Fibroblast of skin of back (primary cell): ENCODE results near the gene RALB.
"Not testable (repeated sequence)": the region's sequence is repeated elsewhere in the genome, so short reads cannot be mapped to it uniquely, and the experiment has no call there.

Experiments
- DNase-seq: peaks from one replicate; pipeline ENCODE4 v3.0.0-alpha.2; 2013

RALB gene

DNA sequence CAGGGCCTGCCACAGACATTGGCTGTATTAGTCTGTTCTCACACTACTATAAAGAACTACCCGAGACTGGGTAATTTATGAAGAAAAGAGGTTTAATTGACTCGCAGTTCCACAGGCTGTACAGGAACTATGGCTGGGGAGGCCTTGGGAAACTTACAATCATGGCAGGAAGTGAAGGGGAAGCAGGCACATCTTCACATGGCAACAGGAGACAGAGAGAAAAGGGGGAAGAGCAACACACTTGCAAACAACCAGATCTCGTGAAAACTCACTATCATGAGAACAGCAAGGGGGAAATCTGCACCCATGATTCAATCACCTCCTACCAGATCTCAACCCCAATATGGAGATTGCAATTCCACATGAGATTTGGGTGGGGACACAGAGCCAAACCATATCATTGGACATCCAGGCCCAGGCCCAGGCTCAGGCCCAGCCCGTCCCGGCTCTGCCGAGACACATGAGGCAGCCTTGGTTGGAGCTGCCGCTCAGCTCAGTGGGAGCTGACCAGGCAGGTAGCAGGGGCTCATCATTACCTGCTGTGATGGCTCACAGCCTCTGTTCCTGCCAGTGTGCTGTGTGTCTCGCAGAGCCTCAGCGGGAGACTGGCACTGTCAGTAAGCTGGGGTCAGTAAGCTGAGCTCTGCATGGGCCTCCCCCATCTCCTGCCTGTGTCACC lies 8.6 kb upstream of the RALB start:
- no peak for DNase-seq

DNA sequence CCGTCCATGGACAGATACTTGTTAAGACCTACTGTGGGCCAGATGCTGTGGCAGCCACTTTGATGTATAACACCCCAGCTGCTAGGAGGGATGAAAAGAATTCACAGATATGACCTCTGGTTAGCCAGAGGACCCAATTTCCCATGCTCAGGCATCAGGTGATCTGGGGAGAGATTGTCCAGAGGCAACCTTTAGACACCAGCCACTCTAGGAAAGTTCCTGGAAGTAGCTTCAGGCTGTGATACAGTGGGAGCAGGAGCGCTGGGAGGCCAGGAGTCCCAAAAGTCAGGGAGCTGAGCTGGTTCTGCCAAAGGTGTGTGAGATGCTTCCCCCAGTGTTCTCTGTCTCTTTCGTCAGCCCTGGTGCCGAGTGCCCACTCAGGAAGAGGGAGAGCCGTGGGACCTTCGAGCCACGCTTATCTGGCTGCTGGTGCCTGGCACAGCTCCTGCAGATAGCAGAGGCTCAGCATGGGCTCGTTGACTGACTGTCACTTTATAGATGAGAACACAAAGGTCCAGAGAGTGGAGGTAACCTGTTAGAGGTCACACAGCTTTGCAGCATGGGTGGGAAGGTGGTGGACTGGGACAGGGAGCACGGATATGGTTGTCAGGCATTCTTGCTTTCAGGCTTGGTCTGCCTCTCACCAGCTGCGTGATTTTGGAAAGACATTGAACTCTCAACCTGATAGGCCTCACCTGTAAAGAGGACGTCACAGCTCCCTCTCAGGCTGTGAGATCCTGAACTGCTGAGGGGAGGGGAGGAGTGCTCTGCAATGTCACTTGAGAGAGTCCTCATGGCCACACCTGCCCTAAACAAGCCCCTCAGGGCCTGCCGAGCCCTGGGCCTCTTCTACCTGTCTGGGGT lies 7.8 kb upstream of the RALB start:
- no peak for DNase-seq

DNA sequence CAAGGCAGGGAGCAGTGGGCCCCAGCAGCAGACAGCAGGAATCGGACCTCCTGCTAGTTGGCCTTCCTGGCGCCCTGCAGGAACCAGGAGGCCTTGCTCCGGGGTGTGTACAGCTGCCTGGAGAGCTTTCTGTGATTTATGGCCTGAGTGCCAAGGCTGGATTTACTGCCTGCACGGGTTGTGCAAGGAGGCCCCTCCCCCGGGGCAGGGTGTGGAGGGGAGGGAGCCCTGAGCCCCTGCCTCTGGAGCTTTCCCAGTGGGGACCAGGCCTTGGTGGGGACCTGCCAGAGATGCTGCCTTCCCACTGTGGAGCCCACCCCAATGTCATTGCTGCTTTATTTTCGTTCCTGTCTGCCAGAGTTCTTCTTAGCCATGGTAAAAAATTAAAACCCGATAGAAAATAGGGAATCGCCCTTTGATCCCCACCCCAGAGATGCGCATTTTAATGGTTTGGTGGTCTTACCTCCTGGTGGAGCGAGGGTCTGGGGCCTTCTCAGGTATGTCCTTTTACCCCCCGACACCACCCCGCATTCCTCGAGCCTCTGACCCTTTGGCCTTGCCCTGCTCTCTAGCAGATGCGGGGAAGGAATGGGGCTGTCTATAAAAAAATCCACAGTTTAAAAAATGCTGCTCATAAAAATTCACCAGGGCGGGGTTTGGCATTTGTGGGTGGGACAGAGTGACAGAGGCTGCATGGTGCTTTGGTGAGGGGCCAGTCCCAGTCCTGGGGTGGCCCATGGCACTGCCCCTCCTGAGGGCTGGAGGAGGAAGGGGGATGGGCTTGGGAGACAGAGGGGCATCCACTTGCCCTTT lies 6.9 kb upstream of the RALB start:
- no peak for DNase-seq

DNA sequence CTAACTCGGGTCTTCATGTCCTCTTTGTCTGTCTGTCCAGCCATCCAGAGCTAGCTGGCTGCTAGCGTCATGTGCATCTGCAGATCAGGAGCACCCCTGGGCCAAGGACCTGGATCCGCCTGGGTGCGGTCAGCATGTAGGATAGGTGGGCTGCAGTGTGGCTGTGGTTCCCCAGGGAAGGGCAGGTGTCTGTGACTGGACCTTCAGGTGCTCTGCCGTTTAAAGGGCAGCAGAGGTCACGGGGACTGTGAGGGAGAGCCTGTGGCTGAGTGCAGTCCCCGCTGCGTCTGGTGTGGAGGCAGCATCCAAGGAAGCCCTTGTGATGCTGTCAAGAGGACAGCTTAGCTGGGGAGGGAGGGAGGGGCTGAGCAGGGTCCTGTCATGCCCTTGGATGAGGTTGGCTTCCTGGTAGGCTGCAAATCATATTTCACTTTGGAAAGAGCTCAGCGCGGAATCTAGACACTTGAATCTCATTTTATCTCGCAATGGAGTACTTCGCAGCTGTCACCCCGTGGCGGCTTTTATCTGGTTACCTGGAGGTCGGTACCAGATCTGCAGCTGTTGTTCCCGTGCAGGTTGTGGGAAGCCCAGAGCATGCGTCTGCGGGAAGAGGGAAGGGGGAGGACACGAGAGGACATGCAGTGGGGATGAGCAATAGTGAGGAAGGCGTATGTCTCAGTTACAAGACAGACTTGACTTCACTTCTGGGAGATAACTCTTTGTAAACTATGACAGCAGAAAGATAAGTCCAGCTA lies 5.9 kb upstream of the RALB start:
- DNase-seq: no peak

DNA sequence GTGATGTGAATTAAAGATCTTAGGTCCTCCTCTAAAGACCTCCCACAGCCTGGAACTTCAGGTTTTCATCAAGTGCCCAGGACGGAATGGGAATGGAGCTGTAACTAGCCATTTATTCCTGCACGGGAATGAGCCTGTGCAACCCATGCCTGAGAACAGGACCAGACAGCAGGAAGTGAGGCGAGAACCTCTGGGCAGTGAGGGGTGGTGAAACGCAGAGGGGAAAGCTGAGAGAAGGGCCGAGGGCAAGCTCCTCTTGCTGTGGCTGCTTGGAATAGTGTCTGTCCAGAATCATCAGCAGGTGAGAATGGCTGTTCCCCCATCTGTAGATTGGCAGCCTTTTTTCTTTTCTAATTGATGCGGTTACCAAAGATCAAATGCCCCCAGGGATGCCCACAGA lies 4.8 kb upstream of the RALB start:
- DNase-seq: no peak

DNA sequence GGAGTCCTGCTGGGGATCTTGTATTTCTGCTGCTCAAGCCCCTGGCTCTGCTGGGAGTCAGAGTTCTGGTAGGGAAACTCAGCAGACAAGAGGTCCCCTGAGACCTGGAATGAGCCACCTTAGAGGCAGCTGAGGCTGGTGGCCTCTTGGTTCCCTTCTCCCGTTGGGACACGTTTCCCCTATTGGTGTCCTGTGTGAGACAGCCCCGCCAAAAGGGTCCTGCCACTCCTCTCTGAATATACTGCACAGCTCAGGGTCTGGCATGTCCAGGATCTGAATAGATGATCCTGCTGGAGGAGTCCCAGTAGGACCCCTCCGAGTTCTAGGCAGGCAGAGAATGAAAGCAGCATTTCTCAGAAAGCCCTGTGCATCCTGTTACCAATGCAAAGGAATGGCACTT lies 2.0 kb upstream of the RALB start:
- no peak for DNase-seq

DNA sequence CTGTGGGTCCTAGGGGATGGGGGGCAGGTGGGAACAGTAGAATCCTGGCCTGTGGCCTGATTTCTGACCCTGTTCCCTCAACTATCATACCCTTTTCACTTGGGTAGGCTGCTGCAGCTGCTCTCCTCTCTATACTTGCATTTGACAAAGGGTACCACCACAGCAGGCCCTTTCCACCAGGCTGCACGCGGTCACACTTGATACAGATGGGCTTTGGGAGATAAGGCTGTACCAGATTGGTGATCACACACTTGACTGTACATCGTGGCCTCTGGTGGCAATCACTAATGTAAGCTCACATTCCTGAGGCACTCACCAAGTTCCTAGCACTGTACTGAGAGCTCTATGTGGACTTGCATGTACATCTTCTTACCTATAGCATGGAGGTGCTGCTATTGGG lies 1.6 kb upstream of the RALB start:
- no peak for DNase-seq

DNA sequence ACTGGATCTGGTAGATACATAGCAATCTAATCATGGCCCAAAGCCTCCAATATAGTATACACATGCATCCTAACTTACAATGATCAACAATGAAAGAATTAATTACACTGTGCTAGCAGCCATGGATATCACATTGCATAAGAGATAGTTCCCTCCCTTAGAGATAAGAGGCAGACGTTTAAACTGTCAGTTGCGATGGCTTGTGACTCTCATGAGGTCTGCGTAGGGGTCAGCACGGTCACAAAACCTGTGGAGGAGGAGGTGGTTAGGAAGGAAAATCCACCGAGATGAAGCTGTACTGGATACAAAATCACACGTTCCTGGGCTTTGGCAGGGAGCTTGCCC lies 800 bp upstream of the RALB start:
- DNase-seq: no peak

DNA sequence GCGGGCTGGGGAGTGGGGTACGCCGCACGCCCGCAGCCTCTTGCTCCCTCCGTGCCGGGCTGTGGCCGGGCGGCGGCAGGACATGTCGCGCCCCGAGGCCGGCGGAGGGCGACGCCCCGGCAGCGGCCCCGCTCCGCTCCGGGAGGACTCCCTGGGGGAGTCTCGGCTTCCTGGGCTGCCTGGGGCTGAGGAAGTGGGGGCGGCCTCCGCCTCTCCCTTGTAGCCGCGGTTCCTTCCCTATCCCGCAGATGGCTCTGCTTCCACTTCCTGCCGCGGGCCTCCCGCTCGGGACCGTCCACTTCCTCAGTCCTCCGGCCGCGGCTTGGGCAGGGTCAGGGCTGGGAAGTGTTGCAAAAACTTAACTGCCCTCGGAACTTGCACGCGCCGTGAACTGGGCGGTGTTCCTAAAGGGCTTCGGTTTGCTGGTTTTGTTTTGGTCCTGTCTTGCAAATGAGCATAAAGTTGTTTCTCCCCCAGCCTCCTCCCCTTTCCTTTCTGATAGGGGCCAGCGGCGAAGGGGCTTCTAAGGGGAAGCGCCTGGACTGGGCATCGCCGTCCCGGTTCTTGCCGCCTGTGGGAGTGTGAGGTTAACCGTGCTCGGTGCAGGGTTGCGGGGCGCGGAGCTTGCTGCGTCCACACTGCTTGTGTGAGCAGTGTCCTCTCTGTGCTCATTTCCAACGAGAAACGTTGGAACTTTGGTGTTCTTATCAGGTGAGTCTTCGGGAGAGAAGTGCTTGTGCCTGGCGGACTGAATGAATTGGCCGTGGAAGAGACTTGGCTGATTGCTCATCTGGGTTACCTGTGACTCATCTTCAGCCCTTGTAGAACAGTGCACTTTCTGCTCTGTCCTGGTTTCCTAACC lies 600 bp downstream of the RALB start:
- DNase-seq: peak; percentile 74

DNA sequence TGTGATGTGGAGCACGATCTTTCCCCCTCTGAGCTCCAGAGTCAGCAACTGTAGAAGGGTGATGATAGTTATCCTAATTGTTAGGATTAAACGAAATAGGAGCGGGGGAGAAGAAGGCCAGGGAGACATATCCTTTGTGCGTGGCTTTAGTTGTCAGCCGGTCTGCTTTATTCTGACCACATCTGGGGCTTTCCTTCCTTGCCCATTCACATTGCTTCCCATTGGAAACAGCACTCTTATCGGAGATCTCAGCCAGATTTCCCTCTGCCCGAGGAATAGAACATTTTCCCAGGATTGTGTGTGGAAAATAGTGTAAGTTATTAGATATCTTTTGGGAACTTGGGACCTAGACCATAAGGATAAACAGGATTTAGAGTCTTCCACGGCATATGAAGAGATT lies 1.5 kb downstream of the RALB start:
- DNase-seq: no peak

DNA sequence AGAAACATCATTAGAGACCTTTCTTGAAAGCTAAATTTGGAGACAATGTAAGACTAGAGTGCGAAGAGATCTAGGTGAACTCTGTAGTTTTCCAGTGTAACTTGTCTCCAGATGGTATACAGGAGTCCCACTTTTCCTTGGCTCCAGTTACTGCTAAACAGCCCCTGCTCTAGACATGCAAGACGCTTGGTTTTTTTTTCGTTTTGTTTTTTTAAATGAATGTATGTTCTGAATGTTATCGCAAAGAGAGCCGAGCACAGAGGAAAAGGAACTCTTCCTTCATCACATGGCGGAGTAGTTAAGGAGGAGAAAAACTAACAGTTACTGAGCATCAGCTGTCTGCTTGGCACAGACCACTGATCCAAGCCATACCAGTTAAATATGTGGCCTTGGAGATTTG lies 2.4 kb downstream of the RALB start:
- DNase-seq: no peak

DNA sequence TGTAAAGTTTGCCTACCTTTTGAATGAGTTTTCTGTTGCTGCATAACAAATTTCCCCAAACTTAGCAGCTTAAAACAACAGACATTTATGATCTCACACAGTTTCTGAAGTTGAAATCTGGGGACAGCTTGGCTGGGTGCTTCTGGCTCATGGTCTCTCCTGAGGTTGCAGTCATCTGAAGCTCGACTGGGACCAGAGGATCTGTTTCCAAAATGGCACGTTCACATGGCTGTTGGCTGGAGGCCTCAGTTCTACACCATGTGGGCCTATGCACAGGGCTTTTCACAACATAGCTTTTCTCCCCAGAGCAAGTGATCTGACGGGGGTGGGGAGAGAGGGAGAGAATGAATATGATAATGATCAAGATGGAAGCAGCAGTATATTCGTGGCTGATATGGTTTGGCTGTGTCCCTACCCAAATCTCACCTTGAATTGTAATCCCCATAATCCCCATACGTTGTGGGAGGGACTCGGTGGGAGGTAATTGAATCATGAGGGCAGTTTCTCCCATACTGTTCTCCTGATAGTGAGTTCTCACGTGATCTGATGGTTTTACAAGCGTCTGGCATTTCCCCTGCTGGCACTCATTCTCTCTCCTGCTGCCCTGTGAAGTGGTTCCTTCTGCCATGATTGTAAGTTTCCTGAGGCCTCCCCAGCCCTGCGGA lies 3.5 kb downstream of the RALB start:
- no peak for DNase-seq

DNA sequence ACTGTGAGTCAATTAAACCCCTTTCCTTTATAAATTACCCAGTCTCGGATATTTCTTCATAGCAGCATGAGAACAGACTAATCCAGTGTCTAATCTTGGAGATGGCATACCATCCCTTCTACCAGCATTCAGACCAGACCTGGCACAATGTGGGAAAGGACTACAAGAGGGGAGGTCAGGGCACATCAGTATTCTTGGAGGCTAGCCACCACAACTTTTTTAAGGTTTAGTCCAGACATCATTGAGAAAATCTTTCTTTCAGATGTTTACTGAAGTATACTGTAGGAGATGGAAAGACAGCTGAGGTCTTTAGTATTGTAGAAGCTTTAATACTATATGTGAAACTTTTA lies 4.0 kb downstream of the RALB start:
- no peak for DNase-seq

DNA sequence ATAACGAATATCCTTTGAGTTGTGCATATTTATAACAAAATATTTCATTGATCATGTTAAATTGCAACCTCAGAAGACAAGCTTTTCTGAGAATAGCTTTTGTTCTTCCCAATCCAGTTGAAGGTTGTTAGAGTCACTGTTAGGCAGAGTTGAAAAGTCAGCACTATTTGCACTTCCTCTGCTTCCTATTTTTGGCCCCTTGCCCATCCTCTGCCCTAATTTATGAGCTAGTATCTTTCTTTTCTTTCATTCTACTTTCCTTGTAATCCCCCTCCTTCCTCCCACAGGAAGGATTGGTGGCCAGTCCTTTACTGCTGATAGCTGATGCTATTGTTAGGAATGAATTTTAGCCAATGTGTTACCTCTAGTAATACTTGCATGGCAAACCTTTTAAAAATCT lies 4.9 kb downstream of the RALB start:
- DNase-seq: no peak

DNA sequence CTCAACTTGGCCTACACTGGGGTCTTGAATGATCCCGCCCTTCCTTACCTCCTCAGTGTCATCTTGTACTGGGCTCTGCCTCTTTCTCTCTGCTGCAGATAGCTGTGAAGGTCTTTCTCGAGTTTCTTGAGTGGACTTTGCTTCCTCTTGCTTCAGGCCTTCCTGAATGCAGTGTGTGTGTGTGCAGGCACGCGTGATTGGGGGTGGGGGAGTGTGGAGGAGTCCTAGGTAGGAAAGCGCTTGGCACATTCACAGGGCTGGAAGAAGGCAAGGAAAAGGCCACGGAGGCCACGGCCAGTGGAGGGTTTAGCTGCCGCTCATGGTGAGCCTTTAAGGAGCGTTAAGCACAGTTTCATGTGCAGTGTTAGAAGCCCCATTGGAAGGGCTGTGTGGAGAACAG lies 5.5 kb downstream of the RALB start:
- no peak for DNase-seq

DNA sequence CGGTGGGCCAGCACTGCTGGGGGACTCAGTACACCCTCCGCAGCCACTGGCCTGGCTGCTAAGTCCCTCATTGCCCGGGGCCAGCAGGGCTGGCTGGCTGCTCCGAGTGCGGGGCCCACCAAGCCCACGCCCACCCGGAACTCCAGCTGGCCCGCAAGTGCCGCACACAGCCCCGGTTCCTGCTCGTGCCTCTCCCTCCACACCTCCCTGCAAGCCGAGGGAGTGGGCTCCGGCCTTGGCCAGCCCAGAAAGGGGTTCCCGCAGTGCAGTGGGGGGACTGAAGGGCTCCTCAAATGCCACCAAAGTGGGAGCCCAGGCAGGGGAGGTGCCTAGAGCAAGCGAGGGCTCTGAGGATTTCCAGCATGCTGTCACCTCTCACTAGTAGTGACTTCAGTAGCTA lies 7.3 kb downstream of the RALB start:
- not testable (repeated sequence) for DNase-seq

DNA sequence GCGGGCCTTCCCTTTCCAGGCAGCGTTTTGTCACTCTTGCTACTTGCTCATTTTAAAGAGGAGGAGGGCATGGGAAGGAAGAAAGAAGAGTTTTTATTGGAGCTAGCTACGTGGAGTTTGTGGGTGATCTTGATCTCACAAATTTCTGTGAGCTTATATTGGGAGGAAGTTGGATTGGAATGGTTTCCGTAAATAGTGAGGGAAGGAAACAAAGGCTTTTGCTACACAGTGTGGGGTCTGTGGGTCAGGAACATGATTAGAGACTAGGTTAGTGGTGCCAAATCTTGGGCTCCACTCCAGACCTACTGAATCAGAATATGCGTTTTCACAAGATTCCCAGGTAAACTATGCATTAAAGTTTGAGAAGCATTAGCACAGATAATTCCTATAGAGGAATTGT lies 8.1 kb downstream of the RALB start:
- no peak for DNase-seq

DNA sequence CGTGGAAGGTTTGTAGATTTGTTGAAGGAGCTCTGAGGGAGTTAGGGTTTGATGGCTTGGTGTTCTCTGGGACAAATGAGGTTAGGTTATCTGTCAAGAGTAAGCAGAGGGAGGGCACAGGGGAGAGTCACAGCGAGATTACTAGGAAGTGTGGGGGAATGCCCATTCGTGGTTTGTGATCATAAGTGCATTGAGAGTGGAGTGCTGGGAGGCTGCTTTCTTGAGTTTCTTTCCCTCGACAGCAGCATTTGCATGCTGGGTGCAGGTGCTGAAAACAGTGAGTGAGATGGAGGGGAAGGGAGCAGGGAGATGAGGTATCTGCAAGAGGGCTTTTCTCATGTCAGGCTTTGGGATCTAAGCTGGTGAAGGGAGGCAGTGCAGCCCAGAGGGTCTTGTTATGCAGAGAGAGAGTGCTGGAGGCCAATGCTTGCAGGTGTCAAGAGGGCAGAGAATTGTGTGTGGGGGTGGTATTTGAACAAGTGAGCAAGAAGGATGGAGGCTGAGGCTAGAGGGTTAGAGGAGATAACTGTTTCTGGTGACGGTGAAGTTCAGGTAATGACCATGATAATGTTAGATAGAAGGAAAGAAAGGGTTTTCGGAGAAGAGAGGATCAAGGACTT lies 8.8 kb downstream of the RALB start:
- no peak for DNase-seq

DNA sequence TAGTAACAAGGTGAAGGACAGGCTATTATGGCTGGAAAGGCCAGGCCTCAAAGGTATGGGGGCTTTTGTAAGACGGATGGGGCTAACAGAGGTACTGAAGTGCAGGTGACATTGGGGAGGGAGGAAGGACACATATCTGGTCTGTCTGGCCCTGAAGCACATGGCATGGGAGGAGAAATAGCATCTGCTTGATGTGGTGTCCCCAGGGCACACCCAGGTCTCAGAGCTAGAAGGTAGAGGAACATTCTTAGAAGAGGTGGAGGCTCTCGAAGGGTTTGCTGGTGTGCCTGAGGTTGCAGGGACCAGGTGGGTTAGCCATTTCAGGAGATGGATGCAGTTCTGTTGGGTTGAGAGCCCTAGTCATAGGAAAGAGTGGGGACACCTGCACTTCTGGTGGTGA lies 9.5 kb downstream of the RALB start:
- DNase-seq: no peak

DNA sequence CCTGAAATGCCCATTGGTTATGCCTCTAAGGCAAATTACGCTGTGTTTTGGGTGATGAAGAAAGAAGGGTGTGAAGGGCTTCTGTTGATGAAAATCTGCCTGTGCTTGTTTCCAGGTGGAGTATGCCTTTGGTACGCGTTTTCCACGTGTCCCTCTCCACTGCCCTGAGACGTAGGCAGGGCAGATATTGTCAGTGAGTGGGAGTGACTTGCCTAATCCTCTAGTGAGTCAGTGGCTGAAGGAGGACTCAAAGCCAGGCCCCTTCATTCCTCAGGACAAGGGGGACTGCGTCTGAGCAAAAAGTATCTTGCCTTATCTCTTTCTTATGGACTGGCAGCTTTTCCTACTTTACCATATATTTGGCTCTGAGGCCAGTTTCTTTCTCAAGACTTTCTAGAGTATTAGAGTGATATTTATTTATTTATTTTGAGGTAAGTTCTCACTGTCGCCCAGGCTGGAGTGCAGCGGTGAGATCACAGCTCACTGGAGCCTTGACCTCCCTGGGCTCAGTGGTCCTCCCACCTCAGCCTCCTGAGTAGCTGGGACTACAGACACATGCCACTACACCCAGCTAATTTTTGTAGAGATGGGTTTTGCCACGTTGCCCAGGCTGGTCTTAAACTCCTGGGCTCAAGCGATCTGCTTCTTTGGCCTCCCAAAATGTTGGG lies 10.2 kb downstream of the RALB start:
- no peak for DNase-seq
